Limb (tissue), 2 donors: Measurements from ENCODE around the gene ADGRL2.

ENCODE experiments used
- DNase-seq, 2 donors: peaks; one replicate each; pipeline ENCODE4 v3.0.0-alpha.2; 2016; ENCODE audit errors: extremely low spot score in 2 of 2

ADGRL2 gene

GRCh38 chr1:81976539-81976938 is 175.8 kb downstream of the ADGRL2 start:
- no peak for DNase-seq

GRCh38 chr1:81978945-81979344 is 178.2 kb downstream of the ADGRL2 start:
- DNase-seq, result no peak

GRCh38 chr1:81982523-81982922 is 181.8 kb downstream of the ADGRL2 start:
- DNase-seq, result no peak

GRCh38 chr1:81989524-81989923 is 188.8 kb downstream of the ADGRL2 start:
- DNase-seq, result no peak

- DNase-seq, result no peak
These were observed 189.5 kb downstream of the ADGRL2 start for GRCh38 chr1:81990241-81990640.

- no peak for DNase-seq
These were observed 197.4 kb downstream of the ADGRL2 start for GRCh38 chr1:81998165-81998564.

GRCh38 chr1:81999364-81999763 is 198.6 kb downstream of the ADGRL2 start:
- no peak for DNase-seq

GRCh38 chr1:82000221-82000620 is 199.5 kb downstream of the ADGRL2 start:
- DNase-seq, result no peak

- no peak for DNase-seq
These were observed 200.6 kb downstream of the ADGRL2 start for GRCh38 chr1:82001345-82001744.

- DNase-seq, result no peak
These were observed 207.1 kb downstream of the ADGRL2 start for GRCh38 chr1:82007804-82008203.

- DNase-seq, result no peak
These were observed 213.0 kb downstream of the ADGRL2 start for GRCh38 chr1:82013702-82014101.

GRCh38 chr1:82015444-82015843 is 214.7 kb downstream of the ADGRL2 start:
- no peak for DNase-seq

GRCh38 chr1:82018319-82018718 is 217.6 kb downstream of the ADGRL2 start:
- DNase-seq, result no peak

- DNase-seq, result no peak
These were observed 218.8 kb downstream of the ADGRL2 start for GRCh38 chr1:82019508-82019907.

- no peak for DNase-seq
These were observed 230.1 kb downstream of the ADGRL2 start for GRCh38 chr1:82030830-82031229.

- no peak for DNase-seq
These were observed 231.3 kb downstream of the ADGRL2 start for GRCh38 chr1:82032068-82032467.

GRCh38 chr1:82034812-82035211 is 234.1 kb downstream of the ADGRL2 start:
- DNase-seq, result no peak
